ENCODE results near the gene KRTAP26-1.

KRTAP26-1 gene

GRCh38 chr21:30320215-30320614 is at the start of gene KRTAP26-1:
TSS of gene KRTAP26-1 (minus strand) at chr21:30320315. CDS start at chr21:30320035, 280 bp downstream.
- DNase-seq: no peak

GRCh38 chr21:30355906-30356305 is 35.8 kb upstream of the KRTAP26-1 start:
- DNase-seq: no peak

GRCh38 chr21:30354308-30355005 is 34.3 kb upstream of the KRTAP26-1 start:
- DNase-seq: no peak

- DNase-seq: no peak
Observed at GRCh38 chr21:30351534-30351933, 31.4 kb upstream of the KRTAP26-1 start.

GRCh38 chr21:30349572-30349971 is 29.5 kb upstream of the KRTAP26-1 start:
- no peak for DNase-seq

- no peak for DNase-seq
Observed at GRCh38 chr21:30348506-30348905, 28.4 kb upstream of the KRTAP26-1 start, which contains the start of gene KRTAP23-1. TSS of gene KRTAP23-1 (minus strand) at chr21:30348606. CDS start at chr21:30348606, 0 bp downstream.

- DNase-seq: no peak
Observed at GRCh38 chr21:30345014-30345413, 24.9 kb upstream of the KRTAP26-1 start.

- DNase-seq: no peak
Observed at GRCh38 chr21:30340714-30341573, 20.8 kb upstream of the KRTAP26-1 start.

- no peak for DNase-seq
Observed at GRCh38 chr21:30338717-30339116, 18.6 kb upstream of the KRTAP26-1 start.

GRCh38 chr21:30337772-30338171 is 17.7 kb upstream of the KRTAP26-1 start:
- no peak for DNase-seq

GRCh38 chr21:30337276-30337744 is 17.2 kb upstream of the KRTAP26-1 start, which contains the start of gene KRTAP27-1:
TSS of gene KRTAP27-1 (minus strand) at chr21:30337694. CDS start at chr21:30337668, 26 bp downstream.
- DNase-seq: no peak

GRCh38 chr21:30336596-30336995 is 16.5 kb upstream of the KRTAP26-1 start:
- DNase-seq: no peak

- DNase-seq: no peak
Observed at GRCh38 chr21:30333736-30334135, 13.6 kb upstream of the KRTAP26-1 start.

- no peak for DNase-seq
Observed at GRCh38 chr21:30332681-30333080, 12.6 kb upstream of the KRTAP26-1 start.

- no peak for DNase-seq
Observed at GRCh38 chr21:30329203-30329875, 9.2 kb upstream of the KRTAP26-1 start.

- no peak for DNase-seq
Observed at GRCh38 chr21:30326390-30326789, 6.3 kb upstream of the KRTAP26-1 start.

GRCh38 chr21:30315701-30316100 is 4.4 kb downstream of the KRTAP26-1 start:
- DNase-seq: no peak

GRCh38 chr21:30306884-30307283 is 13.2 kb downstream of the KRTAP26-1 start:
- no peak for DNase-seq

- no peak for DNase-seq
Observed at GRCh38 chr21:30305136-30305535, 15.0 kb downstream of the KRTAP26-1 start.

- DNase-seq: no peak
Observed at GRCh38 chr21:30289215-30289614, 30.9 kb downstream of the KRTAP26-1 start, which contains the start of gene KRTAP25-1. TSS of gene KRTAP25-1 (minus strand) at chr21:30289514. CDS start at chr21:30289490, 24 bp downstream.

GRCh38 chr21:30282850-30283249 is 37.3 kb downstream of the KRTAP26-1 start, which contains the start of gene KRTAP24-1:
TSS of gene KRTAP24-1 (minus strand) at chr21:30282950. CDS start at chr21:30282932, 18 bp downstream.
- no peak for DNase-seq

GRCh38 chr21:30271611-30272010 is 48.5 kb downstream of the KRTAP26-1 start:
- no peak for DNase-seq

- DNase-seq: no peak
Observed at GRCh38 chr21:30271156-30271555, 49.0 kb downstream of the KRTAP26-1 start.
